Esophagus muscularis mucosa (tissue), 3 donors: Measurements from ENCODE around the gene BEST2.

Experiments
- CTCF ChIP-seq, 3 experiments: fragments of 200-600 bp in 2 of 3; fragments of 450-650 bp in 1 of 3; sonication (generic) in 2 of 3; IDR thresholded peaks; one replicate each; pipeline ENCODE4 v1.5.1; 2017 to 2019; ENCODE audit warnings: antibody characterized with exemption in 3 of 3, mild to moderate bottlenecking in 2 of 3, moderate library complexity in 1 of 3
- POLR2A ChIP-seq: fragments of 450-650 bp; IDR thresholded peaks from one replicate; pipeline ENCODE4 v1.6.1; 2017; ENCODE audit warnings: antibody characterized with exemption, moderate library complexity, mild to moderate bottlenecking, low read depth
- POLR2AphosphoS5 ChIP-seq, 2 donors: sonication (generic); formaldehyde crosslinking; IDR thresholded peaks; one replicate each; pipeline ENCODE4 v1.6.1; 2017; ENCODE audit warnings: antibody characterized with exemption in 2 of 2

- TF ChIP-seq CTCF (IDR thresholded peaks at IDR 0.05) (no peak), POLR2A (no peak), POLR2AphosphoS5 (IDR thresholded peaks at IDR 0.05) (peak in 1 of 2 donors; percentile 69)
Measured at GRCh38 chr19:12788682-12789097, 37.1 kb downstream of the BEST2 start.
